ENCODE measurements around the gene ERLEC1. TPM values are rescaled to one million over a fixed set of nuclear protein-coding genes. Genes with fewer than 3 reads are reported as not detected.
"Not testable (repeated sequence)": the region's sequence is repeated elsewhere in the genome, so short reads cannot be mapped to it uniquely, and the experiment has no call there.

The ERLEC1 gene
- total RNA-seq, 1 experiment from 2014 or later = 21.6 TPM

- no peak overlapping the region for H2AK5ac ChIP-seq (ENCODE audit: insufficient read length, low read length)
- H3K36me3 Mint-ChIP-seq (ENCODE audit: insufficient read depth in 1 of 3, low read depth in 3 of 3) = peaks cover 0 to 18% (median 2%) of the 10 kb centered on the region in 3 experiments; a peak in 4 of 7 replicates
- H3K23me2 ChIP-seq (ENCODE audit: insufficient read length, low read depth, low read length, poor library complexity, severe bottlenecking) = no peaks in the 10 kb centered on the region
- no peak overlapping the region for H2BK5ac ChIP-seq (ENCODE audit: insufficient read length, low read length)
- H2BK120ac ChIP-seq (ENCODE audit: low read depth, low read length, poor library complexity, severe bottlenecking) = no peak overlapping the region
- no peaks in the 10 kb centered on the region for H3K79me1 ChIP-seq (ENCODE audit: insufficient read depth, low read depth, low read length, poor library complexity, severe bottlenecking)
- H3K4me2 ChIP-seq (ENCODE audit: insufficient read depth, insufficient read length, low read length) = no peak overlapping the region
- H3K18ac ChIP-seq (ENCODE audit: insufficient read length, low read depth, low read length) = no peak overlapping the region
- no peak overlapping the region for H2BK15ac ChIP-seq (ENCODE audit: low read depth, low read length)
- H3K4me1 ChIP-seq (ENCODE audit: insufficient read depth, low read length) = no peaks in the 10 kb centered on the region
- H3K4me3 Mint-ChIP-seq = no peak overlapping the region
- no peak overlapping the region for H2AFZ ChIP-seq (ENCODE audit: low read length)
- no peak overlapping the region for H3K14ac ChIP-seq (ENCODE audit: insufficient read depth, low read length)
- no peak overlapping the region for H3K23ac ChIP-seq (ENCODE audit: insufficient read length, low read depth, low read length)
- no peak overlapping the region for H3K9ac ChIP-seq (ENCODE audit: extremely low read depth, insufficient read length, low read length)
- no peak overlapping the region for H3T11ph ChIP-seq (ENCODE audit: low read length)
- H4K91ac ChIP-seq (ENCODE audit: insufficient read length, low read depth, low read length) = no peak overlapping the region
- H2BK20ac ChIP-seq (ENCODE audit: low read depth, low read length, poor library complexity, severe bottlenecking) = no peak overlapping the region
- no peak overlapping the region for H3K56ac ChIP-seq (ENCODE audit: insufficient read length, low read depth, low read length)
- H3K27me3 ChIP-seq (ENCODE audit: insufficient read depth, low read length) = no peaks in the 10 kb centered on the region
- no peak overlapping the region for H2BK12ac ChIP-seq (ENCODE audit: insufficient read length, low read depth, low read length)
- H3K27ac Mint-ChIP-seq = no peak overlapping the region
- no CpG with 5 or more reads among the region's 2 CpGs for WGBS (ENCODE audit: extremely low coverage, insufficient read length, low lambda C conversion rate)
- H4K20me1 ChIP-seq (ENCODE audit: control insufficient read depth, insufficient read depth, insufficient read length) = no peaks in the 10 kb centered on the region
- no peaks in the 10 kb centered on the region for H3K9me3 Mint-ChIP-seq
- no peaks in the 10 kb centered on the region for H3K27me3 Mint-ChIP-seq (ENCODE audit: low read depth)
- TF ChIP-seq CTCF (conservative IDR thresholded peaks at IDR 0.05) = no peak
- no peak overlapping the region for H3K4ac ChIP-seq (ENCODE audit: low read depth, low read length)
- DNase-seq = no peak
- H3K4me1 Mint-ChIP-seq = no peaks in the 10 kb centered on the region
- no peak overlapping the region for H4K8ac ChIP-seq (replicated peaks; ENCODE audit: insufficient read length, low read depth, low read length)
- H4K5ac ChIP-seq (ENCODE audit: insufficient read length, low read depth, low read length) = no peak overlapping the region
- no peaks in the 10 kb centered on the region for H3K79me2 ChIP-seq (ENCODE audit: insufficient read depth, low read length)
- no peaks in the 10 kb centered on the region for H3K9me3 ChIP-seq (ENCODE audit: control insufficient read depth, low read depth, low read length)
- H3K27ac ChIP-seq (ENCODE audit: insufficient read length, low read depth, low read length) = no peak overlapping the region
Observed at GRCh38 chr2:53848062-53848461, 61.2 kb downstream of the ERLEC1 start.

- not testable (repeated sequence) for H3K79me1 ChIP-seq (ENCODE audit: insufficient read depth, low read depth, low read length, poor library complexity, severe bottlenecking); H2BK20ac ChIP-seq (ENCODE audit: low read depth, low read length, poor library complexity, severe bottlenecking); H3K14ac ChIP-seq (ENCODE audit: insufficient read depth, low read length); H3K56ac ChIP-seq (ENCODE audit: insufficient read length, low read depth, low read length); H3K27me3 ChIP-seq (ENCODE audit: insufficient read depth, low read length); H3K79me2 ChIP-seq (ENCODE audit: insufficient read depth, low read length); H3K9me3 Mint-ChIP-seq; H3K4me2 ChIP-seq (ENCODE audit: insufficient read depth, insufficient read length, low read length); H3T11ph ChIP-seq (ENCODE audit: low read length); H4K20me1 ChIP-seq (ENCODE audit: control insufficient read depth, insufficient read depth, insufficient read length); DNase-seq; H3K4ac ChIP-seq (ENCODE audit: low read depth, low read length); H3K18ac ChIP-seq (ENCODE audit: insufficient read length, low read depth, low read length); H3K27me3 Mint-ChIP-seq (ENCODE audit: low read depth); H2BK120ac ChIP-seq (ENCODE audit: low read depth, low read length, poor library complexity, severe bottlenecking); H2BK15ac ChIP-seq (ENCODE audit: low read depth, low read length); H3K23me2 ChIP-seq (ENCODE audit: insufficient read length, low read depth, low read length, poor library complexity, severe bottlenecking); H3K4me3 Mint-ChIP-seq; H2BK5ac ChIP-seq (ENCODE audit: insufficient read length, low read length); H3K4me1 ChIP-seq (ENCODE audit: insufficient read depth, low read length); H2BK12ac ChIP-seq (ENCODE audit: insufficient read length, low read depth, low read length); H4K5ac ChIP-seq (ENCODE audit: insufficient read length, low read depth, low read length); H3K9ac ChIP-seq (ENCODE audit: extremely low read depth, insufficient read length, low read length); H3K23ac ChIP-seq (ENCODE audit: insufficient read length, low read depth, low read length); H4K8ac ChIP-seq (replicated peaks; ENCODE audit: insufficient read length, low read depth, low read length); H3K9me3 ChIP-seq (ENCODE audit: control insufficient read depth, low read depth, low read length); H3K4me1 Mint-ChIP-seq; H3K27ac ChIP-seq (ENCODE audit: insufficient read length, low read depth, low read length); H4K91ac ChIP-seq (ENCODE audit: insufficient read length, low read depth, low read length); H2AK5ac ChIP-seq (ENCODE audit: insufficient read length, low read length); H2AFZ ChIP-seq (ENCODE audit: low read length)
- H3K27ac Mint-ChIP-seq = peak overlapping the region in 1 of 3 experiments; percentile 29; a peak in 1 of 7 replicates
- whole genome bisulfite sequencing (ENCODE audit: extremely low coverage, insufficient read length, low lambda C conversion rate) = no CpG with 5 or more reads among the region's 9 CpGs
- H3K36me3 Mint-ChIP-seq (ENCODE audit: insufficient read depth in 1 of 3, low read depth in 3 of 3) = peaks cover 5 to 37% (median 14%) of the 10 kb centered on the region in 3 experiments; a peak in 6 of 7 replicates
Observed at GRCh38 chr2:53851052-53851757, 64.4 kb downstream of the ERLEC1 start.
